KOPT-K1 (cell line): ENCODE results near the gene GPD2.

Experiments
- H3K27ac ChIP-seq: fragments of 200-600 bp; sonication (generic); 2 replicates; pipeline ENCODE4 v1.5.1; 2016; ENCODE audit warnings: antibody characterized with exemption, mild to moderate bottlenecking, low read depth, low read length; ENCODE audit not compliant: poor library complexity, severe bottlenecking
- H3K36me3 ChIP-seq: fragments of 200-600 bp; sonication (generic); 2 replicates; pipeline ENCODE4 v1.5.1; 2017; ENCODE audit warnings: antibody characterized with exemption, mild to moderate bottlenecking, low read length, moderate library complexity; ENCODE audit not compliant: insufficient read depth
- H3K9me3 ChIP-seq: fragments of 200-600 bp; sonication (generic); 2 replicates; pipeline ENCODE4 v1.5.1; 2017; ENCODE audit warnings: antibody characterized with exemption, low read length, mild to moderate bottlenecking; ENCODE audit not compliant: insufficient read depth, poor library complexity, severe bottlenecking

Gene GPD2

GRCh38 chr2:156561326-156561725 lies 125.1 kb downstream of the GPD2 start:
- no peaks in the 10 kb centered on the region for H3K9me3 ChIP-seq
- no peak overlapping the region for H3K27ac ChIP-seq
- H3K36me3 ChIP-seq: no peaks in the 10 kb centered on the region

- Histone ChIP-seq H3K9me3 (no peaks in the 10 kb centered on the region), H3K27ac (no peak overlapping the region), H3K36me3 (no peaks in the 10 kb centered on the region)
These were observed 125.9 kb downstream of the GPD2 start for GRCh38 chr2:156562124-156562523.

GRCh38 chr2:156563994-156564753 lies 128.0 kb downstream of the GPD2 start:
- Histone ChIP-seq H3K36me3 (no peaks in the 10 kb centered on the region), H3K9me3 (no peaks in the 10 kb centered on the region), H3K27ac (no peak overlapping the region)

- H3K27ac ChIP-seq: no peak overlapping the region
- H3K36me3 ChIP-seq: no peaks in the 10 kb centered on the region
- H3K9me3 ChIP-seq: no peaks in the 10 kb centered on the region
These were observed 129.0 kb downstream of the GPD2 start for GRCh38 chr2:156565066-156565710.

- no peak overlapping the region for H3K27ac ChIP-seq
- H3K9me3 ChIP-seq: no peaks in the 10 kb centered on the region
- no peaks in the 10 kb centered on the region for H3K36me3 ChIP-seq
These were observed 137.5 kb downstream of the GPD2 start for GRCh38 chr2:156573710-156574109.

GRCh38 chr2:156574112-156574511 lies 137.9 kb downstream of the GPD2 start:
- no peaks in the 10 kb centered on the region for H3K9me3 ChIP-seq
- no peaks in the 10 kb centered on the region for H3K36me3 ChIP-seq
- no peak overlapping the region for H3K27ac ChIP-seq

- Histone ChIP-seq H3K27ac (no peak overlapping the region), H3K9me3 (no peaks in the 10 kb centered on the region)
These were observed 139.8 kb downstream of the GPD2 start for GRCh38 chr2:156576005-156576404.

GRCh38 chr2:156580501-156580900 lies 144.3 kb downstream of the GPD2 start:
- Histone ChIP-seq H3K27ac (no peak overlapping the region), H3K36me3 (no peaks in the 10 kb centered on the region), H3K9me3 (no peaks in the 10 kb centered on the region)

More at GRCh38 chr2:156576005-156576404, 139.8 kb downstream of the GPD2 start:
- no peaks in the 10 kb centered on the region for H3K36me3 ChIP-seq

GRCh38 chr2:156581280-156581679 lies 145.1 kb downstream of the GPD2 start:
- H3K27ac ChIP-seq: no peak overlapping the region
- H3K9me3 ChIP-seq: no peaks in the 10 kb centered on the region
- H3K36me3 ChIP-seq: no peaks in the 10 kb centered on the region

GRCh38 chr2:156585457-156585856 lies 149.3 kb downstream of the GPD2 start:
- no peaks in the 10 kb centered on the region for H3K9me3 ChIP-seq

GRCh38 chr2:156586621-156587020 lies 150.4 kb downstream of the GPD2 start:
- H3K9me3 ChIP-seq: no peaks in the 10 kb centered on the region
- H3K36me3 ChIP-seq: no peaks in the 10 kb centered on the region
- H3K27ac ChIP-seq: no peak overlapping the region

More at GRCh38 chr2:156585457-156585856, 149.3 kb downstream of the GPD2 start:
- H3K27ac ChIP-seq: no peak overlapping the region
- no peaks in the 10 kb centered on the region for H3K36me3 ChIP-seq

- no peaks in the 10 kb centered on the region for H3K36me3 ChIP-seq
- H3K27ac ChIP-seq: no peak overlapping the region
- no peaks in the 10 kb centered on the region for H3K9me3 ChIP-seq
These were observed 153.4 kb downstream of the GPD2 start for GRCh38 chr2:156589381-156590079.

GRCh38 chr2:156590085-156590739 lies 154.0 kb downstream of the GPD2 start:
- no peaks in the 10 kb centered on the region for H3K36me3 ChIP-seq
- H3K27ac ChIP-seq: no peak overlapping the region
- no peaks in the 10 kb centered on the region for H3K9me3 ChIP-seq

GRCh38 chr2:156592809-156593593 lies 156.8 kb downstream of the GPD2 start:
- H3K36me3 ChIP-seq: no peaks in the 10 kb centered on the region
- H3K9me3 ChIP-seq: no peaks in the 10 kb centered on the region
- no peak overlapping the region for H3K27ac ChIP-seq
